ENCODE results near the gene ADK.

DNA sequence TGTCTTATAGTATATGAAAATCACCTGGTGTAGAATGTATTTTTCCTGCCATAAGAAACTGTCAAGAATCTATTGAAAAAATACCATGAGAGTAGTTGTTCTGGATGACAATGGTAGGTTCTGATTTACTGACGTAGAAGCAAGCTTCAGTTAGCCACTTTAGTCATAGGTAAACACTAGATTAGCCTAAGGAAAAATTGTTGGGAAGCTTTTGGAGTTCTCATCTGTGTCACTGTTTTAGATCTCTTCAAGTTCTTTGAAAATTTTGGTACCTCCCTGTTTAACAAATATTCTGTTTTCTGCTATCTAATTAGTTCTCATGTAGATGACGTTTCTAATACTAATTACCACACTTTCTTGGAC, 131.8 kb downstream of the ADK start:
- TF ChIP-seq, protein P1, sequence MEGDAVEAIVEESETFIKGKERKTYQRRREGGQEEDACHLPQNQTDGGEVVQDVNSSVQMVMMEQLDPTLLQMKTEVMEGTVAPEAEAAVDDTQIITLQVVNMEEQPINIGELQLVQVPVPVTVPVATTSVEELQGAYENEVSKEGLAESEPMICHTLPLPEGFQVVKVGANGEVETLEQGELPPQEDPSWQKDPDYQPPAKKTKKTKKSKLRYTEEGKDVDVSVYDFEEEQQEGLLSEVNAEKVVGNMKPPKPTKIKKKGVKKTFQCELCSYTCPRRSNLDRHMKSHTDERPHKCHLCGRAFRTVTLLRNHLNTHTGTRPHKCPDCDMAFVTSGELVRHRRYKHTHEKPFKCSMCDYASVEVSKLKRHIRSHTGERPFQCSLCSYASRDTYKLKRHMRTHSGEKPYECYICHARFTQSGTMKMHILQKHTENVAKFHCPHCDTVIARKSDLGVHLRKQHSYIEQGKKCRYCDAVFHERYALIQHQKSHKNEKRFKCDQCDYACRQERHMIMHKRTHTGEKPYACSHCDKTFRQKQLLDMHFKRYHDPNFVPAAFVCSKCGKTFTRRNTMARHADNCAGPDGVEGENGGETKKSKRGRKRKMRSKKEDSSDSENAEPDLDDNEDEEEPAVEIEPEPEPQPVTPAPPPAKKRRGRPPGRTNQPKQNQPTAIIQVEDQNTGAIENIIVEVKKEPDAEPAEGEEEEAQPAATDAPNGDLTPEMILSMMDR (IDR thresholded peaks at IDR 0.05): no peak
- TF ChIP-seq EP300 (IDR thresholded peaks at IDR 0.05): no peak

Measured in stomach (tissue), 4 donors.